Islet of Langerhans (tissue), 1 donor: ENCODE measurements around the gene SMAD7.

Source experiments
- FAIRE-seq: peaks from one replicate; lab custom pipeline; 2011; peaks lifted over from hg19 to GRCh38; lab: Jason Lieb, UNC

Gene SMAD7

DNA sequence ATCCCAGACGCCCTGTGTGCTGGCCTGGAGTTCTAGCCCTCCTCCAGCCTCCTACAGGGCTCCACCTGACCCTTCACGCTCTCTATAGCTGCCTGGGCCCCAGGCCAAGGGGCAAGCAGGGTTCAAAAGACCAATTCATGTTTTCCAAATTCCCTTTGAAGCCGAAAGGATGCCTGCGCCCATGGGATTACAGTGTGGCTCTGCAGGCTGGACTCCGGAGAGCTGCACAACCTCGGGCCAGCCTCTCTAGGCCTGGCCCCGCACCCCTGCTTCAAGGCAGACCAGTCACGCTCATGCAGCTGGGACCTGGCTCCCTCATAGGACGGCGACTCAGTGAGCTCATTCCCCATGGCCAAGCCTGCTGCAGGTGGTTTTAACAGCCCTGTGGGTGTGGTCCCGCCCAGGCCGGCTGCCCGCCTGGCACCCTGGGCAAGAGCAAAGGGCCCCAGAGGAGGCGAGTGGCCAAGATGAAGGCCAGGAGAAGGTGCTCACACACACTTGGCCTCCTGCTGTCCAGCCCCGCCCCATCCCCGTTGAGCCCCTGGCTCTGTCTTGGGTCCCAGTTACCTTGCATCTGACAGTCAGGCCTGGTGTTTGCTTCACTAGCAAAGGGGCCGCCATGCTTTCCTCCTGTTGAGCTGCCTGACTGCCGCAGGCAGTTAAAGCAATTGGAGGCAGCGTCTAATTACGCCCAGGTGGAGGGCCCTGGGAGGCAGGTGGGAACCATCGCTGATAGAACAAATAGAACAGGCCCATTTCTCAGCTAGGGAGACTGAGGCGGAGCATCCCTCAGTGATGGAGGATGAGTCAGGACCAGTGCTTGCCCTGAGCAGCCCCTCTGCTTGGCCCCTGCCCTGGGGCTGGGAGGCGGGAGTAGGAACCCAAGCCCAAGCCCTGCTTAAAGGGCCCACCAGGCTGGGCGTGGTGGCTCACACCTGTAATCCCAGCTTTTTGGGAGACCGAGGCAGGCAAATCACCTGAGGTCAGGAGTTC is 56.9 kb downstream of the SMAD7 start:
- no peak for FAIRE-seq

DNA sequence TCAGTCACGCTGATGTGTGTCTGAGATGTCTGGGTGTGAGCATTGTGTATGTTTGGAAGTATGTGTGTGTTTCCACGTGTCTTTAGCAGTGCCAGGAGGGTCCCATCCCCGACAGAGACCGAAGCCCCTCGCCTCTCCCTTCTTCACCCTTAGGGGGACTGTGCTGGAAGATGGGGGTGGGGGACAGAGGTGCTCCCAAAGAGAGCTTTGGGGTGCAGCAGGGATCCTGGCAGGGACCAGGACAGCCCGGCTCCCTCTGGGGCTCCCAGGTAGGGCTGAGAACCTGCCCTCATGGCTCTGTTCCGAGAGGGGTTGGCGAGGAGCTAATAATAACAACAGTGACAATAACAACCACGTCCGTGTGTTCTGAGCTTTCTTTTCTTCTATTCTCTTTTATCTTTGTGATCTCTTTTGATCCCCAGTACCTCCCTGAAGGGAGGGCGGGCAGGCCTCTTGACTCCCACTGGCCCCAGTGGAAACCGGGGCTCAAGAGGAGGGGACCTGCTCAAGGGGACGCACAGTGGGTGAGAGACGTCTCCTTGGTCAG is 57.6 kb downstream of the SMAD7 start:
- no peak for FAIRE-seq

DNA sequence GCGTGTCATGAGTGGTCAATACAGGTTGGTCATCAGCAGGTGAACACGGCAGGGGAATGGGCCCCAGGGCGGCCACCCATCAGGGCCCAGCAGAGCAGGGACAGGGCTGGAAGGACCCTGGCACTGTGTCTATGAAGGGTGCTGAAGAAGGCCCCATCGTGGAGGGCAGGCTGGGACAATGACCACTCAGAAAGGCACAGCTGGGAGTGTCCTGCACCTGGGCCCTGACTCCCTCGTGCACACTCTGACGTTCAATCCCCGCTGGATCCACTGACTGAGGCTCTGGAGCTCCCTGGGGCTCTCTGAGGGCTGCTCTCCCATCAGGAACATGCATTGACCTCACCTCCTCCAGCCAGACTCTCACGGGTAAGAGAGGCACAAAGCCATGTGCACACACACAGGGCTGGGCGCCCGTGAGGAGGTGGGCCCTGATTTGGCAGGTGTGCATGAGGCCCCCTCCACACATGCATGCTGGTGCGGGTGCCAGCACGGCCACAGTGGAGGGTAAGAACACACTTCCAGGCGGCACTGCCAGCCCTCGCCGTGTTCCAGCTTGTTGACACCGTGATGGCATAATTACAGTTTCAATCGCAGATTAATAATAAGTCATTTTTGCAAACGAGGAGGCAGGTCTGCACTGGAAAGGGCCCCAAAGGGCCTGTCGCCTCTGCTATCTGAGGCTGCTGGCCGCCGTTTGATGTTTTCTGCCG is 58.5 kb downstream of the SMAD7 start:
- no peak for FAIRE-seq

DNA sequence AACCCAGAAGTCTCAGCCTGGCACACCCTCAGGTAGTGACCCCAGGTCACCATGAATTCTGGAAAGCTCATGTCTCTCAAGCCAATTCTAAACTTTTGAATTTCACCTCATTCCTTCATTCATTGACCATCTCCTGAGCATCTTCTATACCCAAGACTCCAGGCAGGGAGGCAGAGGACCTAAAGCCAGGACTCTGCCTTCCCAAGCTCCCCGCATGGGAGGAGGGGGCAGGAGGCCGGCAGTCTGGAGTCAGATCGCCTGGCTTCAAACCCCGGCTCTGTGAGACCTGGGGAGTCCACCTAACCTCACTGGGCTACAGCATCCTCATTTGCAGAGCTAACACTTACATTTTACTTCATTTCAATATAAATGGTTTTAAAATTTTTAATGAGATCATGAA is 59.0 kb downstream of the SMAD7 start:
- no peak for FAIRE-seq

DNA sequence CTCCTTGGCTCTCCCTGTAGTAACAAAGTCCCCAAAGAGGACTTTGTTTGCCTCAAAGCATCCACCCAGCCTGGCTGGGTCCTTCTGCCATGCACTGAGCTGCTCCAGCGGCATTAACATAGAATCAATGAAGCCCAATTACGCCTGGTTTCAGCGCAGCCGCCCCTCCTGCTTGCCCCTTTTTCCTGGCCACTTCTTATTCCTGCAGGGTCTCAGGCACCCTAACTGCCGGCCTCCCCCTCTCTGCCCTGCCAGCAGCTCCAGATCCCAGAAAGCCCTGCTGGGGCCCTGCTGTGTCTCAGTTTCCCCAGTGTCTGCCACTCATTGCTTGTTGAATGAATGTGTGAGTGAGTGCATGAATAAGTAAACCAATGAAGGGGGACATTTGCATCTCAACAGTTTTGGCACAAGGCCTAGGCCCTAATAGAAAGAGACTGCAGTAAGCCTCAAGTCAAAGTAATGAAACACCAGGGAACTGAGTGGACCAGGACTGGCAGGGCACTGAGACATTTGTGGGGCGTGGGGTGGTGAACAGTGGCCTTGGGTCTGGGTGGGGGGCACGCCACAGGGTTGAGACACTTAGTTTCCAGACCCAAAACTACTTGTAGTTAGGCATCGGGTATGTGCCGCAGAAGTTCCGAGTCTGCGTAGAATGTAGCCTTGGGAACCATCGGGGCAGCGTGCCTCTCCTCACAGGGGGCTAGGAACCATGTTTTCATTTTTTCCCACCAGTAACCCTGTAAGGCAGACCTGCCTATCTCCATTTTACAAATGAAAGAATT is 60.6 kb downstream of the SMAD7 start:
- FAIRE-seq: no peak

DNA sequence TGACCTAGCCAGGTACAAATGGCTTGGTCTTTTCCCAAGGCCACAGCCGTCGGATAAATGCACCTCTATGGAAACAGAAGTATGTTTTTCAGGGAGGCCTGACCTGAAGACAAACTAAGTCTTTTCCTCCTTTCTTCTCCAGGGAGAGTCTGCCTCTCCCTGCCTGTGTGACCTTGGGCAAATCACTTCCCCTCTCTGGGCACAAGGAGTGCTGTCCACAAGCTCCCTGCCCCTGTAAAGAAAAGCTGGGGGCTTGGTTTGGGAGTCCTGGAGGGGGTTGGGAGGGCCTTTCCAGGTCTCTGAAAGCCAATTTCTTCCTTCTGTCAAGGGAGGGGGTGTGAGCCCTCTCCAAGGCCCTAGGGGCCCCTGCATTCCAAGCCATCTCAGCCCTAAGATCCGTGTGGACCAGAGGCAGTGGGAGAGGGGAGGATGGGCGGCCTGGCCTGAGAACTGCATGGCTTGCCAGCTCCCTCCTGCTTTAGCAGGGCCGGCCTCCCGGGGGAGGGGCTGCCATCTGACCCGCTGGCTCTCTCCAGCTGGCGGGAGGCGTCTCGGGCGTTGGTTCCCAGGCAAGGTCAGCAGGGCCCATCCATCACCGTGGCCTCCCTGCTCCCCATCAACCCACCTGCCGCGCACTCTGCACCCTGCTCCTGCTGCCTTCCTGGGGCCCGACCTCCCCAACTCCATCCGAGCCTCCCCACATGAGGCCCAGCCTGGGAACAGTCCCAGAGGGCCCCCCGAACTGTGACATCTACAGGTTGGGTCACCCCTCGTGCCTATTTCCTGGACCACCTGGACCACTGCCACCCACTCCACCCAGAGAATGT is 61.4 kb downstream of the SMAD7 start:
- FAIRE-seq: no peak

DNA sequence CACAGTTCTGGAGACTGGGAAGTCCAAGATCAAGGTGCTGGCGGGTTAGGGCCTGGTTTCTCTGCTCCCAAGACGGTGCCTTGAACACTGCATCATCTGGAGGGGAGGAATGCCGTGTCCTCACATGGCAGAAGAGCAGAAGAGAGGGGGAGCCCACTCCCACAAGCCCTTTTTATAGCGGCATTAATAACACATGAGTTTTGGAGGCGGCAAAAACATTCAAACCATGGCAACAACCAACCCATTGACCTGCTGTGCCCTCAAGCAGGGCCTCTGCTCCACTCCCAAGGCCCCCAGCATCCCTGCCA is 62.0 kb downstream of the SMAD7 start:
- FAIRE-seq: no peak

DNA sequence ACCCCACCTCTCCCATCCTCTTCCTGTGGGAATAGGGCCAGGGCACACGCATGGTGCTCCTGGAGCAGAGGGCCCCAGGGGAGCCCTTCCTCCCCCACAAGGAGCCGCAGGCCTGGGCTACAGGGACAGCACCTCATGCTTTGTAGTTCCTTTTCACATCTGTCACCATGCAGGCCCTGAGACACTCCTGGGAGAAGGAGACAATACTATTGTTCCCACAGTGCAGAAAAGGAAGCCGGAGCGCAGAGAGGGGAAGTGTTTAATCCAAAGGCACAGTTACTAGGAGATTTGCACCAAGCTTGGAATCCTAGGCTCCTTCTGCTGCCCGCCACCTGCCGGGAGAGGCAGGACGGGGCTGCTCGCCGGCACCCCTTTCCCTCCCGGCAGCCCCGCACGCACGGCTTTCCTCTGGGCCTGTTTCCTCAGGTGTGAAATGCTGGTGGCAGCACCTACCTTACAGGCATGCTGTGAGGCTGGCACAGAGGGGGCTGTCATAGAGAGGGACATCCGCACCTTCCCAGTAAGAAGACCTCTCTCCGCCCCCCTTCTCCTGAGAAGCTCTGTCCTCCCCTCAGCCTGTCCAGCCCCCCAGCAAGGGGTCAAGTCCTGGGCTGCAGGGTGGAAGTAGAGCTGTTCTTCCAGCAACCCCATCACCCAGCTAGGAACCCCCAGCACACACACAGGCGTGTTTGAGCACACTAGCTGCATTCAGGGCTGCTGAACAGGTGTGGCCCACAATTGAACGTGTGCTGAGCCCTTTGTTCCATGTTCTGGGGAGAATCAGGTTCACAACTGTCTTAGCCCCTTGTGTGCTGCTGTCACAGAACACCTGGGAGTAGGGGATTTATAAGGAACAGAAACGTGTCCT is 62.6 kb downstream of the SMAD7 start:
- FAIRE-seq: no peak

DNA sequence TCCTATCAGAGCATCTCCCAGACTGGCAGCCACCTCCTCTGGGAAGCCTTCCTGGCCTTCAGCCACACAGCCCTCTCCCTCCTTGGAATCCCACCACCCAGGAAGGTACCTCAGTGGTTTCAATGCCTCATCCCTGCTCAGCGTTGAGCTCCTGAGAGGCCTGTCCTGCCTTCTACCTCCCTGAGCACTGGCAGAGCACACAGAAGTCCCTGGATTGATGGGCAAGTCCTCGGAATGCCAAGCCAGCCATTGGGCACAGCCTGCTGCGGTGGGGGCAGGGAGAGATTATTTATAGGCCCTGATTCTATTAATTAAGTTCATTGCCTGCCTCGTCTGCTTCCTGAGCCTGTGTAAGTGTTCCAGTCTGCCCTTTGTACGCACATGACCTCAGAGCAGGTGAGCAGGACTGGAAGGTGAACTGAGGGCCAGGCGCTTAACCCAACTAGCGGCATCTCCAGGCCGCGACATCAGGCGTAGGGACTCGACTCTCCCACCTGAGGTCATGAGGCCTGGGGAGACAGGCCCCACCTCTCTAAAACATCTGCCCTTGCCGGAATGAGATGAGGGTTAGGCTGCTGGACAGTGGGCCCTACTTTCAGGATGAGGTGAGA is 63.4 kb downstream of the SMAD7 start:
- FAIRE-seq: no peak

DNA sequence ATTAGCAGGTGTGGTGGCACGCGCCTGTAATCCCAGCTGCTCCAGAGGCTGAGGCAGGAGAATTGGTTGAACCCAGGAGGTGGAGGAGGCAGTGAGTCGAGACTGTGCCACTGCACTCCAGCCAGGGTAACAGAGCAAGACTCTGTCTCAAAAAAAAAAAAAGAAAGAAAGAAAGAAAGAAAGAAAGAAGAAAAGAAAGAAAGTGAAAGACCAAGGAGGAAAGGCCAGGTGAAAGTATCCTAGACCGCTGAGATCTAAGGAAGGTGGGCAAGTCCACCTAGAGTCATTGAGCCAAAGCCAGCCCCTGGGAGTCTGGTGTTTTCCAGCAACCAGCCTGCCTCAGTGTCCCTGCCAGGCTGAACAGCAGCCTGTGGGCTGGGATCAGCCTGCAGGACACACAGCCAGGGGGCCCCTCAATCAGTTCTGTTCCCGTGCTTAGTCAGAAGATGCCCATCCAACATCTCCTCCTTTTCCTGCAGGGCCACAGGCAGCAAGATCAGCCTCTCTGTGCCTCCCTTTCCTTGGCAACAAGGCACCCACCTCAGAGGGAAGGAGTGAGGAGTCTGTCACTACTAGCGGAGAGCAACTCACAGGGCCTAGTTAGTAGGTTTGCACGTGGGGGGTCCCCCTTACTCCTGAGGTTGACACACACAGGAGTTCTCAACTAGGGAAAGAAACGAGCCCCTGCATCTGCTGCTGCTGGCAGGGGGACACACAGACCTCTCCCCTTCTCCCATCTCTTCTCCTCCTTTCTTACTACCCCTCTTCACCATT is 64.1 kb downstream of the SMAD7 start:
- FAIRE-seq: no peak

DNA sequence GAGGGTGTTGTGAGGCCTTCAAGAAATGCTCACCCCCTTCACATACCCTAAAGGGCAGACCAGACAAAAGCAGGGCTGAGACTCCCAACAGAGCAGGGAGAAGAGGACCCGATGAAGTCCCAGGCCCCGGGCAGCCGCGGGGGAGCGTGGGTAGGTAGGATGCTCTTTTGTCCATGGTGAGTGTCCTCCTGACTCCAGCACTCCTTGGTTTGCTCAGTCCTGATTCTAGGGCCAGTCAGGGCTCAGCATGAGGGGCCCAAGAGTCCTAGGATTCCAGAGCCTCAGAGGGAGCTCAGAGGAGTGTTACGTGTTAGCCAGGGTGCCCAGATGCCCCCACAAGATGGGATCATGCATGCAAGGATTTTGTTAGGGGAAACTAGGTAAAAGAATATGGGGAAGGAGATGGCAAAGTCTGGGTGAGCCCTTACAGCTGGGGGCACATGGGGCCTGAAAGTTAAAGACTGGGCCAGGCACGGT is 64.8 kb downstream of the SMAD7 start:
- no peak for FAIRE-seq

DNA sequence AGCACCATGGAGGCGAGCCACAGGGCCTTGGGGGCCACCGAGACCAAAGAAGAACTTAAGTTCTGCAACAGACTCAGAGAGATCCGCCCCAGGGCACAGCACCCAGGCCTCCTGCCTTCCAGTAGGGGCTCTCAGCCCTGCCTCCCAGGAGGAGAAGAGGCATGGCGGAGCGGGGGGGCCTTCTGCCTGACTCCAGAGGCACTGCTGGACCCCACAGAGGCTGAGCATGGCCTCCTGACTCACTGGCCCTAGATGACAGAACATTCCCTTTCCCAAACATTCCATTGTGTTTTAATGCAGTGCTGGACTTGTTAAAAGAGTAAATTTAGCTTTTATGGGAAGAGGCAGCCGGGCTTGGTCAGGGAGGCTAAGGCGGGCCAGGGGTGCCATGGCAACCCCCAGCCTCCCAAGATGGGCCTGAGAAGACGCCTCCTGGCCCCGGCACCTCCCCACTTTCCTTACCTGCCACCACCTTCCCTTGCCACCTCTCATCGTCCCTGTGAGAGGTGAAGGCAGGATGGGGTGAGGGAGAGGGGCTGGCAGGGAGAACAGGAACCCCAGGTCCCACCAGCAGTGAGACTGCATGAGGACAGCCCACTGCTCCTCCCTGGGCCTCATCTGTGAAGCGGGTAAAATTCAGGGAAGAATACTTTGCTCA is 65.4 kb downstream of the SMAD7 start:
- no peak for FAIRE-seq

DNA sequence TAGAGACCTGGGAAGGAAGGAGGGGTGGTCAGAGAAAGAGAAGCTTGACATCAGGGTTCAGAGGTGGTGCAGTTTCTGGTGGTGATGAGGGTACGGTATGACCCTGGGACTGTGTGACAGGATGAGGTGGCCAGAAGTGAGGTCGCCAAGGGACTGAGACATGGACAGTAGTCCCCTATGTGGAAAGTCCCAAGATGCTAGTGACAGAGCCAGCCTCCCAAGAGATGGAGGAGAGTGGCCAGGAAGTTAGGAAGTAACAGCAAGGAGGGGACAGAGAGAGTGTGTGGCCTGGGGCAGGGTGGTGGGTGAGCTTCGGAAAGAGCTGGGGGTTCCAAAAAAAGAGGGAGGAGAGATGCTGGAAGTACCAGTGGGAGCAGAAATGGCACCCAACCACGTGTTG is 66.0 kb downstream of the SMAD7 start:
- no peak for FAIRE-seq

DNA sequence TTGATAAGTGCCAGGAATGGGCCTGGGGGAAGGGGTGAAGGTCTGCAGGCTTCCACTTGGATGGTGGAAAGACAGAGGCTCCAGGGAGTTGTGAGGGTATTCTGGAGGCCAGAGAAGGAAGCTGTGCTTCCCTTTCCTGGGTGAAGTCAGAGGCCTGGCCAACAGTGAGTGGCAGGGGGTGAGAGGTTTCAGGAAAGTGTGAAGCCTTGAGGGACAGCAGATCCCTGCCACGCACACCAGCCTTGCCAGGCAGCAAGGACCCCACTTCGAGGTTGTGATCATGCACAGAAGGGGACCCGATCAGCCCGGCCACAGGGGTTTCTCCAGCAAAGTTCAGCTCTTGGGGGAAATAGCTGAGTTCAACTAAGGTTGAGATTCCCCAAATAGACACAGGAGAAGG is 66.5 kb downstream of the SMAD7 start:
- FAIRE-seq: no peak

DNA sequence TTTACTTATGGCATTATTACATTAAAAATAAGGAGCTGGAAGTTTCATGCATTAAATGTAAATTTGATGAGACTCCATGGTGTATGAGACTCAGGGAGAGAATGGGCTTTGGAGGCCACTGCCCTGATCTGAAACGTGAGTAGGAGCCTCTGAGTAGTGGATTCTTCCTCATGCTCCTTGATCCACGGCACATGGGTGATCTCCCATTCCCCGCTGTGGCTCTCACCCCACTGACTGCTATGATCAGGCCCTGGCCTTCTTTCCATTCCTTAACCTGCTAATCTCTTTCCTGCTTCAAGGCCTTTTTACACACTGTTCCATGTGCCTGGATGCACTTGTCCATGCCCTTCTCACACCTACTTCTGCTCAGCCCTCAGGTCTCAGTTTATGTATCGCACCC is 68.4 kb downstream of the SMAD7 start:
- FAIRE-seq: no peak

DNA sequence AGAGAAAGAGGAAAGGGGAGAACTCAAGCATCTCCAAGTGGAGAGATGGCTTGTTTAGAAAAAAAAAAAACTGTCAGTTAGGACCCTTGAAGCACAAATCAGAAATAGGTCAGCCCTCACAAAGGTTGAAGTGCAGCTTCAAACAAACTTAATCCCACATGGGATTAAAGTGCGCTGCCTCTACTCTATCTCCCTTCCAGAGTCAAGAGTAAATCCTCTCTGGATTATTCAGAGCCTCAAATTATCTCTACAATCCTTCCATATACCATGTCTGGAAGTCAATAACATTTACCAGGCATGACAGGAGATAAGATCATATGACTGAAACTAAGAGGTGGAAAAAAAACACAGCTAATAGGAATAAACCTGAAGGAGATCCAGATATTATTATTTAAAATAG is 69.8 kb downstream of the SMAD7 start:
- no peak for FAIRE-seq

DNA sequence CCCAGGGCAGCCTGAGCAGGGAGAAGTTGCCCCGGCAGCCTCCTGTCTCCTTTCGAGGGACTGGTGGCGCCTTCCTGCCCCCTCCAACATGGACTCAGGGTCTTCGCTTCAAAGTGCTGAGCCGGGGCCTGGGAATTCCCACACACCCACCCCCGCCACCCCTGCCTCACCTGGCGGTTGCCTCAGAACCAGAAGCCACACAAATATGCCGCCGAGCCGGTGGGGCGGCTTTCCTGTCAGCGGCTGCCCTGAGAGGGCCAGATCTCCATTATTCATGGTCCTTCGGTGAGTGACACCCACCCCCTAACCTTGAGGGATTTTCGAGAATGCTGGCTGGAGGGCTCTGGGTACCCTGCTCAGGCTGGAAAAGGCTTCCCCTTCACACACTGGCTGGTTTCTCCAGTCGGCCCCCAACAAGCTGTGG is 71.7 kb downstream of the SMAD7 start:
- FAIRE-seq: no peak

DNA sequence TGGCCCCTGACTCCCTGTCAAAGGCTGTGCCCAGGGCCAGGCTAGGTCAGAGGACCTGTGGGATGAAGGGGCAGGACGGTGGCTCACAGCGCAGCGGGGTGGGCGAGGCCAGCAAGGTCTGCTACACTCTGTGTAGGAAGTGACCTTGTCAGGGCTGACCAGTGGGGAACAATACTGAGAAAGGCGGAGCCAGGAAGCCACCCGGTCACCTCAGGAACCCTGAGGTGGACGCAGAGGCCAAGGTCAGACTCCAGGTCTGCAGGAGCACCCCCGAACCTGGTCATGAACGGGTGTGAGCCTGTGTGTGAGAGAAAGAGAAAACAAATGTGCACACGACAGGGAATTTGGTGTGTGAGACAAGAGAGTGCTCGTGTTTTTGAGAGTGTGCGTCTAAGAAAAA is 72.3 kb downstream of the SMAD7 start:
- no peak for FAIRE-seq

DNA sequence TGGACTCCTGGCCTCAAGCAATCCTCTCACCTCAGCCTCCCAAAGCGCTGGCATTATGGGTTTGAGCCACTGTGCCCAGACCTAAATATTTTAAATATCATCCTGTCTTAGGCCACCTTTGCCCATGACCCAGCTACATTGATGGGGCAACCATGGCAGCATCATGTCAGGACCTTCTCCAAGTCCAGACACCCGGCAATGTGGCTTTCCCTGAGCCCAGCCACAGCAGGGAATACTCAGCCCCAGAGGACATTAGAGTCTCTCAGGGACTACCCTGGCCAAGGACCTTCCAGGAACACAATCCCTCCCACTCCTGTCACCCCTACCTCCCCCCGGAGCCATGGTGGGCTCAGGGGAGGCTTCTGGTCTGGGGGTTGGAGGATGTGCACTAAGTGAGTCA is 72.8 kb downstream of the SMAD7 start:
- FAIRE-seq: no peak
